MCF 10A (cell line): ENCODE results near the gene SPOCK1. TPM values are rescaled to one million over a fixed set of nuclear protein-coding genes. Genes with fewer than 3 reads are reported as not detected.

ENCODE experiments used
- BruUV-seq: library from RNA; stranded (reverse); fragments of 400-500 nt; replicated peaks from 2 replicates; lab custom pipeline; 2021; lab: Mats Ljungman, UMichigan
- CTCF ChIA-PET: fragments of 300-600 bp; sonication (Branson Sonifier 250); formaldehyde crosslinking; extraction: SDS; loops from one replicate; lab custom pipeline; 2021; ENCODE audit warnings: antibody characterized with exemption, inconsistent platforms; lab: Yijun Ruan, JAX
- POLR2A ChIA-PET: fragments of 300-600, 350-650 bp; sonication (Branson Sonifier 250); formaldehyde crosslinking; extraction: SDS; loops from one replicate; lab custom pipeline; 2020; ENCODE audit warnings: antibody characterized with exemption, inconsistent platforms; lab: Yijun Ruan, JAX
- DNase-seq: peaks from one replicate; pipeline ENCODE4 v3.0.0-alpha.2; 2018; ENCODE audit not compliant: unreplicated experiment
- H3K27ac Mint-ChIP-seq: one replicate; pipeline ENCODE4 v1.8.0; 2022; ENCODE audit warnings: mild to moderate bottlenecking, low read depth, mixed read lengths; ENCODE audit not compliant: unreplicated experiment
- H3K27me3 Mint-ChIP-seq: one replicate; pipeline ENCODE4 v1.8.0; 2022; ENCODE audit warnings: mixed read lengths; ENCODE audit not compliant: insufficient read depth, unreplicated experiment
- H3K36me3 Mint-ChIP-seq: one replicate; pipeline ENCODE4 v1.8.0; 2022; ENCODE audit warnings: mild to moderate bottlenecking, moderate library complexity, mixed read lengths; ENCODE audit not compliant: insufficient read depth, unreplicated experiment
- H3K4me1 Mint-ChIP-seq: one replicate; pipeline ENCODE4 v1.8.0; 2022; ENCODE audit warnings: mixed read lengths; ENCODE audit not compliant: insufficient read depth, unreplicated experiment
- H3K4me3 Mint-ChIP-seq: one replicate; pipeline ENCODE4 v1.8.0; 2022; ENCODE audit warnings: mild to moderate bottlenecking, moderate library complexity, mixed read lengths; ENCODE audit not compliant: unreplicated experiment
- H3K9me3 Mint-ChIP-seq: one replicate; pipeline ENCODE4 v1.8.0; 2022; ENCODE audit warnings: mixed read lengths; ENCODE audit not compliant: unreplicated experiment
- intact Hi-C: fragments of 100-400 bp; cut with micrococcal nuclease; formaldehyde crosslinking; loops from 2 replicates; pipeline ENCODE4 v1.14.1; 2022
- total RNA-seq: library from RNA; stranded (reverse); gene quantifications from 2 replicates; pipeline ENCODE4 v1.2.3, GENCODE V29; 2022
- TF ChIP-seq, protein P1 (sequence below): fragments of 200-600 bp; IDR thresholded peaks from one replicate; pipeline ENCODE4 v1.8.0; 2022; ENCODE audit warnings: antibody characterized with exemption, mild to moderate bottlenecking; ENCODE audit not compliant: unreplicated experiment

The SPOCK1 gene
- total RNA-seq, 1 experiment from 2014 or later: 34.3 TPM

DNA sequence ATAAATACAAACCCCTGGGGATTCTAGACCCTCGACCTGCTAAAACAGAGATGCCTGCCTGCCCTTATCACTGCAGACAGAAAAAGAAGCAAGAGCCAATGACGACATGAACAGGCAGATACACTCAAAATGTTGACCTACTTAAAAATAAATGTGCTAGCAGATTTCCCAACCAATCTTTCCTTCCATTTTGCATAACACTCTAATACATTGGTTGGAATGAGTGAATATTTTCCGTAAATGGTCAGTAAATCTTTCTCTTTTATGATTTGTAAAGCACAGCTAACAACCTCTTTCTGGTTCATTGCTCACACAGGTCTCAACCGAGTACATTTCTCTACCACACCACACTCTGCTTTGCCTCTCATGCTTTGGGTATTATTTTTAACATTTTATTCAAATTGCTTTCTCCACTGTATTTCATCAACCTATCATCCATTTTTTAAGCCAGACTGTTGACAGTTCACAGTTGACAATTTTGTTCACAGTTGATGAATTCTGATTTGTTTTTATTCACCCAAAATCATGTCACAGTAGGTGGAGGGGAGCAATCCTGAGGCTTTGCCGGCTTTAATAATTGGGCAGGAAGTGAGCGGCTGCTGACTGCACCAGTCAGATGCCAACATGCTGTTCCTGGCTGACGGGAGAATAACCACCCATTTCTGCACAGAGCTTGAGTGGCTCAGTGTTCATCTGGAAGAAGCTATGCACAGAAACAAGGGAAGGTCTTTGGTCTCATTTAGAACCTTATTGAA is 426.6 kb downstream of the SPOCK1 start:
- Mint-ChIP-seq H3K4me1 (peaks cover 23% of the 10 kb centered on the region), H3K4me3 (no peak overlapping the region), H3K27ac (no peak overlapping the region), H3K27me3 (no peaks in the 10 kb centered on the region), H3K36me3 (no peaks in the 10 kb centered on the region), H3K9me3 (no peaks in the 10 kb centered on the region)
- ChIA-PET CTCF (interaction anchor here (1.0 to 4.0 kb wide), 6 partner anchors 8 to 426 kb away, joined by 3 to 24 read pairs (median 4); partner anchors contain the start of gene SPOCK1), POLR2A (no interaction called here)
- intact Hi-C loops: loop anchor here (10.0 kb wide), 2 partner anchors 242 to 422 kb away; partner anchors contain the start of gene SPOCK1
- TF ChIP-seq, protein P1, sequence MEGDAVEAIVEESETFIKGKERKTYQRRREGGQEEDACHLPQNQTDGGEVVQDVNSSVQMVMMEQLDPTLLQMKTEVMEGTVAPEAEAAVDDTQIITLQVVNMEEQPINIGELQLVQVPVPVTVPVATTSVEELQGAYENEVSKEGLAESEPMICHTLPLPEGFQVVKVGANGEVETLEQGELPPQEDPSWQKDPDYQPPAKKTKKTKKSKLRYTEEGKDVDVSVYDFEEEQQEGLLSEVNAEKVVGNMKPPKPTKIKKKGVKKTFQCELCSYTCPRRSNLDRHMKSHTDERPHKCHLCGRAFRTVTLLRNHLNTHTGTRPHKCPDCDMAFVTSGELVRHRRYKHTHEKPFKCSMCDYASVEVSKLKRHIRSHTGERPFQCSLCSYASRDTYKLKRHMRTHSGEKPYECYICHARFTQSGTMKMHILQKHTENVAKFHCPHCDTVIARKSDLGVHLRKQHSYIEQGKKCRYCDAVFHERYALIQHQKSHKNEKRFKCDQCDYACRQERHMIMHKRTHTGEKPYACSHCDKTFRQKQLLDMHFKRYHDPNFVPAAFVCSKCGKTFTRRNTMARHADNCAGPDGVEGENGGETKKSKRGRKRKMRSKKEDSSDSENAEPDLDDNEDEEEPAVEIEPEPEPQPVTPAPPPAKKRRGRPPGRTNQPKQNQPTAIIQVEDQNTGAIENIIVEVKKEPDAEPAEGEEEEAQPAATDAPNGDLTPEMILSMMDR: no peak
- BruUV-seq: no TSS peak
- DNase-seq: no peak

DNA sequence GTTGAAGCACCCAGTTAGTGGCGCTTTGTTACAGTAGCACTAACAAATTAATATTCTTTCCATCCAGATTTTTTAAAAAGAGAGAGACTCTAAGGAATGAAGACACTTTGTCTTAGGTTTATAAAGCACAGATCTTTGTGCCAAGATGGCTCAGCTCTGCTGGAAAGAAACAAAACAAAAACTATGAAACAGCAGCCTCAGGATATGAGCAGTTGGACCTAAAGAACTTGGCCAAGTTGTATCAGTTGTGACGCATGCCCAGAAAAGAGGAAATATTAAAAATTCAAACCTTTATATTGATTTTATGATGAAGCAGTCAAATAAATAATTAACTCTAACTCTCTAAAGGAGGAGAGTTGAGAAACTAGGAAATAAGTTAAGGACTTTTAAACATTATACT is 427.2 kb downstream of the SPOCK1 start:
- CTCF ChIA-PET: interaction anchor here (1.1 to 4.0 kb wide), 5 partner anchors 11 to 147 kb away, joined by 5 to 24 read pairs (median 7); no protein-coding TSS in a partner anchor
- no peak overlapping the region for H3K27ac Mint-ChIP-seq
- no peak for DNase-seq
- no peaks in the 10 kb centered on the region for H3K9me3 Mint-ChIP-seq
- H3K36me3 Mint-ChIP-seq: no peaks in the 10 kb centered on the region
- H3K27me3 Mint-ChIP-seq: no peaks in the 10 kb centered on the region
- BruUV-seq: no TSS peak
- TF ChIP-seq, protein P1: no peak
- H3K4me3 Mint-ChIP-seq: no peak overlapping the region
- POLR2A ChIA-PET: no interaction called here
- peaks cover 19% of the 10 kb centered on the region for H3K4me1 Mint-ChIP-seq
- intact Hi-C loops: loop anchor here (10.0 kb wide), 2 partner anchors 243 to 423 kb away; partner anchors contain the start of gene SPOCK1

DNA sequence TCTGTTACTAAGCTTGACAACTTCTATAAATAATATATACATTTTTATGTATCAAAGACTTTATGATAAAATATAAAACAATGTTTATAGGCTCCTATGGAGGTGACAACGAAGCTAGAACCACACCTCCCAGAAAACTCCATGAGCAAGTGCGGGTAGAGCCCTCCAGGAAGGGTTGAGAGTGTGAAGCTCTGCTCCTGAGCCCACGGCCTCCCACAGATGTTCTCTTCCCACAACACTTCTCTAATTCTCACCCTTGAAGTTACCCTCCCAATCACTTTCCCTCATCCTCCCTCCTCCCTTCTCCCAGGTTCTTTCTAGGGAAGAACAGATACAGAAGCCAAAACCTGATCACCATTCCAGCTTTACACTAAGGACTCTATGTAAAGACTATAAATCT is 427.6 kb downstream of the SPOCK1 start:
- POLR2A ChIA-PET: no interaction called here
- Mint-ChIP-seq H3K27ac (no peak overlapping the region), H3K4me3 (no peak overlapping the region), H3K9me3 (no peaks in the 10 kb centered on the region), H3K4me1 (peaks cover 19% of the 10 kb centered on the region), H3K27me3 (no peaks in the 10 kb centered on the region), H3K36me3 (no peaks in the 10 kb centered on the region)
- BruUV-seq: no TSS peak
- CTCF ChIA-PET: interaction anchor here (0.8 to 2.0 kb wide), 5 partner anchors 10 to 147 kb away, joined by 5 to 8 read pairs (median 6); no protein-coding TSS in a partner anchor
- TF ChIP-seq, protein P1: no peak
- DNase-seq: no peak
- intact Hi-C loops: loop anchor here (10.0 kb wide), 2 partner anchors 243 to 423 kb away; partner anchors contain the start of gene SPOCK1

DNA sequence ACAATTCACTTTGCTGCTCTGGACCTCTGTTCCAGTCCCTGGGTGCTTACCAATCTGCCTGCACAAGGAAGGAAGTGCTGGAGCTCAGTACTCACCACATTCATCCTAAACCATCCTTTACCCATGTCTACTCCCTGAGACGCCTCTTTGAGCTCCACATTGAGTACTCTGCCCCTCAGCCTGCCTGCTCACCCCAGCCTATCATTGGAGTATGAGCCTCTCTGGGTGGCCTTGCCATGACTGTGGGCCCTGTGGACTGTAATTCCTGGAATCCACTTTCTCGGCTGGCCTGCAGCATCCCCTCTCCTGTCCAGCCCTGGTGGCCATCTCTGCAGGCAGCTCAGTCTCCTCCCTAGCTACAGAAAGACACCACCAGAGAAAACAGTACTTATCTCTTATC is 428.6 kb downstream of the SPOCK1 start:
- POLR2A ChIA-PET: no interaction called here
- no TSS peak for BruUV-seq
- intact Hi-C loops: loop anchor here (10.0 kb wide), 2 partner anchors 244 to 424 kb away; partner anchors contain the start of gene SPOCK1

More for the DNA sequence above, 428.6 kb downstream of the SPOCK1 start:
- H3K4me3 Mint-ChIP-seq: no peak overlapping the region
- H3K4me1 Mint-ChIP-seq: peaks cover 19% of the 10 kb centered on the region
- DNase-seq: no peak
- CTCF ChIA-PET: interaction anchor here (0.6 to 2.0 kb wide), 7 partner anchors 9 to 269 kb away, joined by 3 to 7 read pairs (median 5); no protein-coding TSS in a partner anchor
- no peaks in the 10 kb centered on the region for H3K27me3 Mint-ChIP-seq
- H3K9me3 Mint-ChIP-seq: no peaks in the 10 kb centered on the region
- H3K36me3 Mint-ChIP-seq: no peaks in the 10 kb centered on the region
- TF ChIP-seq, protein P1: no peak
- H3K27ac Mint-ChIP-seq: no peak overlapping the region
